GM23338 (cell line): ENCODE data around the gene RIMOC1.

Experiments used
- CTCF ChIP-seq, 2 experiments: fragments of 200-600 bp in 1 of 2; sonication (generic) in 1 of 2; conservative IDR thresholded peaks; 2 replicates each; pipeline versions ENCODE4 v1.5.1 to v1.6.1; 2016 to 2017; ENCODE audit warnings: antibody characterized with exemption in 2 of 2, low read depth in 2 of 2, mild to moderate bottlenecking in 2 of 2, moderate library complexity in 1 of 2
- ETS1 ChIP-seq: IDR thresholded peaks from 2 replicates; pipeline ENCODE4 v1.6.1; 2016; ENCODE audit warnings: antibody characterized with exemption
- EZH2 ChIP-seq: fragments of 200-600 bp; sonication (generic); IDR thresholded peaks from one replicate; pipeline ENCODE4 v1.8.0; 2017; ENCODE audit warnings: antibody characterized with exemption, mild to moderate bottlenecking, low read depth; ENCODE audit not compliant: unreplicated experiment
- EZH2phosphoT487 ChIP-seq: fragments of 200-600 bp; sonication (generic); IDR thresholded peaks from one replicate; pipeline ENCODE4 v1.8.1; 2018; ENCODE audit warnings: antibody characterized with exemption; ENCODE audit not compliant: unreplicated experiment
- JUNB ChIP-seq: IDR thresholded peaks from one replicate; pipeline ENCODE4 v1.6.1; 2016; ENCODE audit warnings: antibody characterized with exemption; ENCODE audit not compliant: unreplicated experiment
- NANOG ChIP-seq: IDR thresholded peaks from 2 replicates; pipeline ENCODE4 v1.6.1; 2016; ENCODE audit warnings: antibody characterized with exemption, borderline replicate concordance
- POLR2AphosphoS5 ChIP-seq: IDR thresholded peaks from 2 replicates; pipeline ENCODE4 v1.6.1; 2016; ENCODE audit warnings: antibody characterized with exemption, low read depth
- REST ChIP-seq: IDR thresholded peaks from one replicate; pipeline ENCODE4 v1.6.1; 2018; ENCODE audit warnings: antibody characterized with exemption; ENCODE audit not compliant: unreplicated experiment
- ZNF331 ChIP-seq: fragments of 250-450 bp; sonication (Bioruptor Pico); IDR thresholded peaks from 2 replicates; pipeline ENCODE4 v1.5.0; 2020; ENCODE audit warnings: low read depth, mild to moderate bottlenecking, moderate library complexity

- no peak for TF ChIP-seq POLR2AphosphoS5
- TF ChIP-seq CTCF (conservative IDR thresholded peaks at IDR 0.05; ENCODE audit: low read depth in 2 of 2): no peak
- TF ChIP-seq ZNF331 (CRISPR knock-in tag): no peak
- TF ChIP-seq ETS1: no peak
- TF ChIP-seq EZH2phosphoT487: no peak
- no peak for TF ChIP-seq REST
- no peak for TF ChIP-seq EZH2
- no peak for TF ChIP-seq NANOG
- TF ChIP-seq JUNB: no peak
These were observed 24.9 kb downstream of the RIMOC1 start for GRCh38 chr5:41929035-41929434.
